ENCODE data around the gene NEU4.

DNA sequence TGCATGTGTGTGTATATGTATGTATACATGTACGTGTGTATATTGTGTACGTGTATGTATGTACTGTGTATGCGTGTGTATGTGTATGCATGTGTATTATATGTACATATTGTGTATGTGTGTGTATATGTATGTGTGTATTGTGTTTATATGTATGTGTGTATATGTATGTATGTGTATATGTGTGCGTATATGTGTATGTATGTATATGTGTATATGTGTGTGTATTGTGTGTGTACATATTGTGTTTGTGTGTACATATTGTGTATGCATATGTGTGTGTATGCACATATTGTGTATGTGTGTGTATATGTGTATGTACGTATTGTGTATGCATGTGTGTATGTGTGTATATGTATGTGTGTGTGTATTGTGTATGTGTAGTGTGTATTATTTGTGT, 15.6 kb upstream of the NEU4 start:
- TF ChIP-seq, protein P1, sequence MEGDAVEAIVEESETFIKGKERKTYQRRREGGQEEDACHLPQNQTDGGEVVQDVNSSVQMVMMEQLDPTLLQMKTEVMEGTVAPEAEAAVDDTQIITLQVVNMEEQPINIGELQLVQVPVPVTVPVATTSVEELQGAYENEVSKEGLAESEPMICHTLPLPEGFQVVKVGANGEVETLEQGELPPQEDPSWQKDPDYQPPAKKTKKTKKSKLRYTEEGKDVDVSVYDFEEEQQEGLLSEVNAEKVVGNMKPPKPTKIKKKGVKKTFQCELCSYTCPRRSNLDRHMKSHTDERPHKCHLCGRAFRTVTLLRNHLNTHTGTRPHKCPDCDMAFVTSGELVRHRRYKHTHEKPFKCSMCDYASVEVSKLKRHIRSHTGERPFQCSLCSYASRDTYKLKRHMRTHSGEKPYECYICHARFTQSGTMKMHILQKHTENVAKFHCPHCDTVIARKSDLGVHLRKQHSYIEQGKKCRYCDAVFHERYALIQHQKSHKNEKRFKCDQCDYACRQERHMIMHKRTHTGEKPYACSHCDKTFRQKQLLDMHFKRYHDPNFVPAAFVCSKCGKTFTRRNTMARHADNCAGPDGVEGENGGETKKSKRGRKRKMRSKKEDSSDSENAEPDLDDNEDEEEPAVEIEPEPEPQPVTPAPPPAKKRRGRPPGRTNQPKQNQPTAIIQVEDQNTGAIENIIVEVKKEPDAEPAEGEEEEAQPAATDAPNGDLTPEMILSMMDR (IDR thresholded peaks at IDR 0.05): no peak
- TF ChIP-seq POLR2A (IDR thresholded peaks at IDR 0.05) (no peak), POLR2AphosphoS5 (IDR thresholded peaks at IDR 0.05) (no peak)

All from transverse colon (tissue), 4 donors.